Keratinocyte (primary cell): ENCODE results near the gene GPR37L1. TPM values are rescaled to one million over a fixed set of nuclear protein-coding genes. Genes with fewer than 3 reads are reported as not detected.

Source experiments
- DNase-seq: peaks from one replicate; pipeline ENCODE4 v3.0.0-alpha.2; 2011; ENCODE audit warnings: low read depth, missing footprints, low spot score
- FAIRE-seq: peaks from 2 replicates; lab custom pipeline; 2011; peaks lifted over from hg19 to GRCh38; lab: Jason Lieb, UNC
- H2AFZ ChIP-seq: 2 replicates; pipeline ENCODE4 v1.6.0; 2012; ENCODE audit warnings: low read length, control low read depth, inconsistent platforms; ENCODE audit not compliant: control insufficient read depth
- H3K27ac ChIP-seq: 2 replicates; pipeline ENCODE4 v1.5.1; 2011; ENCODE audit warnings: low read length; ENCODE audit not compliant: control insufficient read depth, insufficient read depth
- H3K27me3 ChIP-seq: 3 replicates; pipeline ENCODE4 v1.6.0; 2011; ENCODE audit warnings: low read length; ENCODE audit not compliant: control insufficient read depth, insufficient read depth; ENCODE audit errors: extremely low read depth
- H3K36me3 ChIP-seq, 2 experiments: 2 replicates in 1 of 2; 3 replicates in 1 of 2; pipeline ENCODE4 v1.5.1; 2011; ENCODE audit warnings: low read length in 2 of 2, mild to moderate bottlenecking in 1 of 2; ENCODE audit not compliant: control insufficient read depth in 2 of 2, insufficient read depth in 2 of 2; ENCODE audit errors: extremely low read depth in 1 of 2
- H3K4me1 ChIP-seq: 3 replicates; pipeline ENCODE4 v1.5.1; 2011; ENCODE audit warnings: low read length; ENCODE audit not compliant: control insufficient read depth, insufficient read depth; ENCODE audit errors: extremely low read depth
- H3K4me2 ChIP-seq: 3 replicates; pipeline ENCODE4 v1.6.0; 2011; ENCODE audit warnings: low read depth, low read length; ENCODE audit not compliant: control insufficient read depth, insufficient read depth; ENCODE audit errors: extremely low read depth
- H3K4me3 ChIP-seq, 3 experiments: fragments of 200-600 bp in 1 of 3; sonication (generic) in 1 of 3; 2 replicates in 2 of 3; 3 replicates in 1 of 3; pipeline ENCODE4 v1.5.1; 2011 to 2016; ENCODE audit warnings: low read length in 3 of 3, mild to moderate bottlenecking in 3 of 3, control low read depth in 2 of 3, inconsistent platforms in 1 of 3, low read depth in 1 of 3, mixed read lengths in 1 of 3, mixed run types in 1 of 3, moderate library complexity in 1 of 3; ENCODE audit not compliant: control insufficient read depth in 2 of 3, insufficient read depth in 2 of 3; ENCODE audit errors: extremely low read depth in 1 of 3
- H3K79me2 ChIP-seq: 2 replicates; pipeline ENCODE4 v1.6.0; 2012; ENCODE audit warnings: low read length; ENCODE audit not compliant: control insufficient read depth, insufficient read depth
- H3K9ac ChIP-seq: 3 replicates; pipeline ENCODE4 v1.6.0; 2011; ENCODE audit warnings: low read length; ENCODE audit not compliant: control insufficient read depth, insufficient read depth; ENCODE audit errors: extremely low read depth
- H3K9me1 ChIP-seq: 3 replicates; pipeline ENCODE4 v1.6.0; 2011; ENCODE audit warnings: low read length; ENCODE audit not compliant: control insufficient read depth, insufficient read depth; ENCODE audit errors: extremely low read depth
- H3K9me3 ChIP-seq: 2 replicates; pipeline ENCODE4 v1.5.1; 2012; ENCODE audit warnings: low read depth, low read length; ENCODE audit not compliant: control insufficient read depth
- H4K20me1 ChIP-seq: 3 replicates; pipeline ENCODE4 v1.6.0; 2011; ENCODE audit warnings: low read length; ENCODE audit not compliant: control insufficient read depth, insufficient read depth; ENCODE audit errors: extremely low read depth
- EZH2 ChIP-seq: IDR thresholded peaks from one replicate; pipeline ENCODE4 v1.6.1; 2012; ENCODE audit warnings: inconsistent platforms, mild to moderate bottlenecking, low read length, moderate library complexity
- dilution Hi-C: fragments of 300-500 bp; cut with MboI; formaldehyde crosslinking; loops from one replicate; pipeline ENCODE4 v1.7.0; 2020; ENCODE audit warnings: low sequenced_read_pairs; ENCODE audit not compliant: extremely low pct_ligation_motif_present
- polyA plus RNA-seq, 5 experiments: library from polyadenylated mRNA; depleted of rRNA in 3 of 5; stranded (reverse) in 3 of 5; stranded (forward) in 1 of 5; unstranded in 1 of 5; fragments of >200 nt; gene quantifications; 1 replicate in 1 of 5; 2 replicates in 3 of 5; 3 replicates in 1 of 5; pipeline versions ENCODE4 v1.2.1 to v1.2.3, GENCODE V29; 2011 to 2012; ENCODE audit warnings: missing spikeins in 2 of 5, low read depth in 1 of 5, low replicate concordance in 1 of 5
- TF ChIP-seq, protein P1 (sequence below), 3 experiments: IDR thresholded peaks in 1 of 3; conservative IDR thresholded peaks in 1 of 3; optimal IDR thresholded peaks in 1 of 3; 2 replicates in 2 of 3; 3 replicates in 1 of 3; pipeline versions ENCODE3 to v1.5.1; 2011; ENCODE audit warnings: low read length in 3 of 3, mild to moderate bottlenecking in 3 of 3, moderate library complexity in 2 of 3, control low read depth in 1 of 3, inconsistent platforms in 1 of 3; ENCODE audit not compliant: insufficient read depth in 2 of 3; ENCODE audit errors: extremely low read depth in 1 of 3

Gene GPR37L1
- polyA plus RNA-seq, 1 donor (not counting 4 experiments of a cell fraction or from before 2014, with no cell fraction given) = not detected

DNA sequence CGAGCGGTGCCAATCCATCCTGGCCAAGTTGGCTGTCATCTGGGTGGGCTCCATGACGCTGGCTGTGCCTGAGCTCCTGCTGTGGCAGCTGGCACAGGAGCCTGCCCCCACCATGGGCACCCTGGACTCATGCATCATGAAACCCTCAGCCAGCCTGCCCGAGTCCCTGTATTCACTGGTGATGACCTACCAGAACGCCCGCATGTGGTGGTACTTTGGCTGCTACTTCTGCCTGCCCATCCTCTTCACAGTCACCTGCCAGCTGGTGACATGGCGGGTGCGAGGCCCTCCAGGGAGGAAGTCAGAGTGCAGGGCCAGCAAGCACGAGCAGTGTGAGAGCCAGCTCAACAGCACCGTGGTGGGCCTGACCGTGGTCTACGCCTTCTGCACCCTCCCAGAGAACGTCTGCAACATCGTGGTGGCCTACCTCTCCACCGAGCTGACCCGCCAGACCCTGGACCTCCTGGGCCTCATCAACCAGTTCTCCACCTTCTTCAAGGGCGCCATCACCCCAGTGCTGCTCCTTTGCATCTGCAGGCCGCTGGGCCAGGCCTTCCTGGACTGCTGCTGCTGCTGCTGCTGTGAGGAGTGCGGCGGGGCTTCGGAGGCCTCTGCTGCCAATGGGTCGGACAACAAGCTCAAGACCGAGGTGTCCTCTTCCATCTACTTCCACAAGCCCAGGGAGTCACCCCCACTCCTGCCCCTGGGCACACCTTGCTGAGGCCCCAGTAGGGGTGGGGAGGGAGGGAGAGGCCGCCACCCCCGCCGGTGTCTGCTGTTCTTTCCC lies 5.3 kb downstream of the GPR37L1 start:
- Histone ChIP-seq H3K79me2 (no peaks in the 10 kb centered on the region), H3K27me3 (no peaks in the 10 kb centered on the region), H3K9ac (no peak overlapping the region), H3K4me3 (no peak overlapping the region), H3K4me1 (peaks cover 14% of the 10 kb centered on the region), H2AFZ (no peak overlapping the region), H3K9me1 (no peaks in the 10 kb centered on the region), H3K36me3 (peaks cover 0 to 9% of the 10 kb centered on the region in 2 experiments), H3K27ac (no peak overlapping the region), H3K4me2 (no peak overlapping the region), H4K20me1 (peaks cover 5% of the 10 kb centered on the region), H3K9me3 (no peaks in the 10 kb centered on the region)
- dilution Hi-C loops = no loop called here
- TF ChIP-seq, protein P1, sequence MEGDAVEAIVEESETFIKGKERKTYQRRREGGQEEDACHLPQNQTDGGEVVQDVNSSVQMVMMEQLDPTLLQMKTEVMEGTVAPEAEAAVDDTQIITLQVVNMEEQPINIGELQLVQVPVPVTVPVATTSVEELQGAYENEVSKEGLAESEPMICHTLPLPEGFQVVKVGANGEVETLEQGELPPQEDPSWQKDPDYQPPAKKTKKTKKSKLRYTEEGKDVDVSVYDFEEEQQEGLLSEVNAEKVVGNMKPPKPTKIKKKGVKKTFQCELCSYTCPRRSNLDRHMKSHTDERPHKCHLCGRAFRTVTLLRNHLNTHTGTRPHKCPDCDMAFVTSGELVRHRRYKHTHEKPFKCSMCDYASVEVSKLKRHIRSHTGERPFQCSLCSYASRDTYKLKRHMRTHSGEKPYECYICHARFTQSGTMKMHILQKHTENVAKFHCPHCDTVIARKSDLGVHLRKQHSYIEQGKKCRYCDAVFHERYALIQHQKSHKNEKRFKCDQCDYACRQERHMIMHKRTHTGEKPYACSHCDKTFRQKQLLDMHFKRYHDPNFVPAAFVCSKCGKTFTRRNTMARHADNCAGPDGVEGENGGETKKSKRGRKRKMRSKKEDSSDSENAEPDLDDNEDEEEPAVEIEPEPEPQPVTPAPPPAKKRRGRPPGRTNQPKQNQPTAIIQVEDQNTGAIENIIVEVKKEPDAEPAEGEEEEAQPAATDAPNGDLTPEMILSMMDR (optimal IDR thresholded peaks at IDR 0.05 in 1 of 3, IDR thresholded peaks at IDR 0.05 in 1 of 3, conservative IDR thresholded peaks at IDR 0.05 in 1 of 3; ENCODE audit: extremely low read depth in 1 of 3, insufficient read depth in 2 of 3, low read length in 3 of 3) = no peak
- no peak for TF ChIP-seq EZH2
- FAIRE-seq (no peak), DNase-seq (no peak)

DNA sequence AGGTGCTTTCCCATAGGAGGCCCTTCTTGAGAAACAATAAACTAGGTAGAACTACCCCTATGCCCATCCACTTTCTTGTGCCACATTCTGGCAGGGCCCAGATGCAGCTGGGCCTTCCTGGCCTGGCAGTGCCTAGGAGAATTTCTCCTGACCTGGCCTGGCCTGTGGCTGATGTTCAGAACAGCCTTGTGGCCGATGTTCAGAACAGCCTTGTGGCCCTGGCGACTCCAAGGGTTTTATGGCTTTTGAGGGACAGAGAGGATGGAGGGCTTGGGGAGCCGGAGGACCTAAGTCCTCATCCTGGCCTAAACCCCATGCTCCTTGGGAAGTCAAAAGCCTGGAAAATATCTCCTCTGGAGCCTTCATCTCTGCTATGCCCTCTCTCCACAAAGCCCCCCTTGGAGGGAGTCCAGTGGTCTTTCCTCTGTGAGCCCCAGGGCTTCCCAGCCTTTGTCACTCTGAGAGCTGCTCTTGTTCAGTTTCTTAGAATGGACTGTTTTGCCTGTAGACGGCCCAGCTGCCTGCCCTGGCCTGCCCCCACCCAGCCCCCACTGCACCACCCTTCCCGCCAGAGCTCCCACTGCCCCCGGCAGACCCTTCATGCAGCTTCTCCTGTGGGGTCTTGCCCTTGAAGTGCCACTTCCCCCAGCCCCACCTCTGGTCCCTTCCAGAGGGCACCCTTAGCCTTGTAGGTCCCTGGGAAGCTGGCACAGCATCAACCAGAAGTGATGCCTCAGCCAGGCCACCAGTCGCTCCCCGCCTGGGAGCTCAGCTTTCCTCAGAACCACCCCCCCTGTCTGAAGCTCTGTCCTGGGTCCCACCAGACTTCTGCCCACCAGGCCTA lies 7.0 kb downstream of the GPR37L1 start:
- FAIRE-seq (no peak), DNase-seq (no peak)
- Histone ChIP-seq H2AFZ (no peak overlapping the region), H3K79me2 (no peaks in the 10 kb centered on the region), H4K20me1 (peaks cover 8% of the 10 kb centered on the region), H3K4me3 (no peak overlapping the region), H3K36me3 (peaks cover 5 to 18% of the 10 kb centered on the region in 2 experiments), H3K4me2 (no peak overlapping the region), H3K4me1 (peaks cover 16% of the 10 kb centered on the region), H3K27me3 (no peaks in the 10 kb centered on the region), H3K9me3 (no peaks in the 10 kb centered on the region), H3K9me1 (no peaks in the 10 kb centered on the region), H3K9ac (no peak overlapping the region), H3K27ac (no peak overlapping the region)
- no peak for TF ChIP-seq EZH2
- TF ChIP-seq, protein P1 (optimal IDR thresholded peaks at IDR 0.05 in 1 of 3, IDR thresholded peaks at IDR 0.05 in 1 of 3, conservative IDR thresholded peaks at IDR 0.05 in 1 of 3; ENCODE audit: extremely low read depth in 1 of 3, insufficient read depth in 2 of 3, low read length in 3 of 3) = no peak
- dilution Hi-C loops = no loop called here
